HepG2 (cell line): Measurements from ENCODE around the gene STX1B. TPM values are rescaled to one million over a fixed set of nuclear protein-coding genes. Genes with fewer than 3 reads are reported as not detected.

ENCODE experiments used
- AGO1 ChIP-seq: fragments of 200-400 bp; formaldehyde crosslinking; IDR thresholded peaks from 2 replicates; pipeline ENCODE4 v1.6.1; 2017; ENCODE audit warnings: mild to moderate bottlenecking, low read depth, low read length, moderate library complexity; ENCODE audit not compliant: poor library complexity, severe bottlenecking
- EEA1 ChIP-seq: sonication (generic); formaldehyde crosslinking; IDR thresholded peaks from 2 replicates; pipeline ENCODE4 v1.5.1; 2020; ENCODE audit warnings: mild to moderate bottlenecking, missing genetic modification reagents, borderline replicate concordance
- KDM1A ChIP-seq: IDR thresholded peaks from 2 replicates; pipeline ENCODE4 v1.6.1; 2016; ENCODE audit warnings: missing compliant biosample characterization
- NFIC ChIP-seq: IDR thresholded peaks from 2 replicates; pipeline ENCODE4 v1.6.1; 2012; ENCODE audit warnings: mild to moderate bottlenecking, low read length, inconsistent platforms
- POLR2AphosphoS5 ChIP-seq: IDR thresholded peaks from 2 replicates; pipeline ENCODE4 v1.6.1; 2012; ENCODE audit warnings: low read depth, low read length
- SAP130 ChIP-seq: IDR thresholded peaks from 2 replicates; pipeline ENCODE4 v1.6.1; 2016; ENCODE audit warnings: low read depth
- ZNF335 ChIP-seq: sonication (generic); formaldehyde crosslinking; IDR thresholded peaks from 2 replicates; pipeline ENCODE4 v1.4.0; 2020; ENCODE audit warnings: missing genetic modification reagents
- ZNF431 ChIP-seq: sonication (generic); formaldehyde crosslinking; IDR thresholded peaks from 2 replicates; pipeline ENCODE4 v1.9.0; 2022; ENCODE audit warnings: missing genetic modification reagents, low read depth, mild to moderate bottlenecking, borderline replicate concordance
- ZNF460 ChIP-seq: sonication (generic); formaldehyde crosslinking; IDR thresholded peaks from 2 replicates; pipeline ENCODE4 v1.5.1; 2020; ENCODE audit warnings: missing genetic modification reagents, mild to moderate bottlenecking, borderline replicate concordance
- polyA plus RNA-seq, 8 experiments: library from polyadenylated mRNA; depleted of rRNA in 3 of 8; stranded (reverse) in 7 of 8; unstranded in 1 of 8; fragments of >200 nt; fragmentation: Illumina TruSeq in 4 of 8; extraction: Trizol in 4 of 8; gene quantifications; 2 replicates each; pipeline versions ENCODE4 v1.2.1 to v1.2.3, GENCODE V29; 2011 to 2016; ENCODE audit warnings: low read depth in 4 of 8, missing spikeins in 1 of 8, mixed read lengths in 1 of 8; ENCODE audit not compliant: insufficient read depth in 1 of 8
- total RNA-seq, 5 experiments: library from RNA; depleted of rRNA; stranded (reverse); fragments of >200 nt; fragmentation: Illumina TruSeq; extraction: Trizol; gene quantifications; 2 replicates each; pipeline ENCODE4 v1.2.3, GENCODE V29; 2016; ENCODE audit warnings: low read depth in 1 of 5
- TF ChIP-seq, protein P1 (sequence below): sonication (generic); formaldehyde crosslinking; IDR thresholded peaks from 2 replicates; pipeline ENCODE4 v1.4.0; 2020; ENCODE audit warnings: low read depth, mild to moderate bottlenecking, missing genetic modification reagents
- TF ChIP-seq, protein P2 (sequence below): sonication (generic); formaldehyde crosslinking; IDR thresholded peaks from 2 replicates; pipeline ENCODE4 v1.8.1; 2023; ENCODE audit warnings: mild to moderate bottlenecking, missing genetic modification reagents
- TF ChIP-seq, protein P3 (sequence below): sonication (generic); formaldehyde crosslinking; IDR thresholded peaks from 2 replicates; pipeline ENCODE4 v1.4.0; 2020; ENCODE audit warnings: missing genetic modification reagents, mild to moderate bottlenecking, borderline replicate concordance
- TF ChIP-seq, protein P4 (sequence below): IDR thresholded peaks from 2 replicates; pipeline ENCODE4 v1.6.1; 2016; ENCODE audit warnings: missing biosample characterization, missing genetic modification reagents, low read depth

Gene STX1B
- total and polyA plus RNA-seq, 2 of the 13 experiments (the other 11 are each of a cell fraction or from before 2014, with no cell fraction given), result 2.1 to 3.0 TPM

DNA sequence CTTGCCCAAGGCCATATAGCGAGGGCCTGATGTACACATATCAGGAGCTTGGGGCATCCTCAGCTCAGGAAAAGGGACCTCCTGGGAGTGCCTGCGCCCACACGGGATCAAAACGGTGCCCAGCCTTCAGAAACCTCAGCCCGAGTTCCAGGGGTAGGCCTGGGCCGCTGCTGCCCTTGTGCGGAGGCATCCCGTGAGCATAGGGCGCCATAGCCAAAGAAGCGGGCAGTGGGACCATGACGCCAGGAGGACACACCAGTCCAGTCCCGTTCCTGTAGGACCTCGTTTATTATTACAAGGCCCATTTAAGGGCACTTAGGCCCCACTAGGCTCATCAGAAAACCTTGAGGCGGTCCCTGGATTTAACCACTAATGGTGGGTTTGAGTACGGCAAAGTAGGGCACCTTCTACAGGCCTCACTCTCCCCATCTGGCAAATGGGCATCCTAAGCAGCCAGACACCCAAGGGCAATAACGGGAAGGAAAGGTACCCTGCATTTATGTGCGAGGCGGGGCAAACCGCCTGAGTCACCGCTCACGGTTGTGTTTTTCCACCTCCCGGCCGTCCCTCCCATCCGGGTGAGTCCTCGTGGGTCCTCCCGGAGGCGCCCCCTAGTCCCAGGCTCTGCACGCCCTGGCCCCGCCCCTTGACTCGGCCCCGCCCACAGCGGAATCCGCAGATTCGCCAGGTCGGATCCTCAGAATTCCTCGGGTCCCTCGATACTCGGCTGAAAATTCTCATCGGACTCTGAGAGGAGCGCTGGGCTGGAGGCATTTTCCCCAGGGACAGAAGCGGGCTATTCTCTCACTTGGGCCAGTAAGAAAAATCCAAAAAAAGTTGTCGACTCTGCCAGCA is 53.6 kb downstream of the STX1B start (continued):
- TF ChIP-seq, protein P1, sequence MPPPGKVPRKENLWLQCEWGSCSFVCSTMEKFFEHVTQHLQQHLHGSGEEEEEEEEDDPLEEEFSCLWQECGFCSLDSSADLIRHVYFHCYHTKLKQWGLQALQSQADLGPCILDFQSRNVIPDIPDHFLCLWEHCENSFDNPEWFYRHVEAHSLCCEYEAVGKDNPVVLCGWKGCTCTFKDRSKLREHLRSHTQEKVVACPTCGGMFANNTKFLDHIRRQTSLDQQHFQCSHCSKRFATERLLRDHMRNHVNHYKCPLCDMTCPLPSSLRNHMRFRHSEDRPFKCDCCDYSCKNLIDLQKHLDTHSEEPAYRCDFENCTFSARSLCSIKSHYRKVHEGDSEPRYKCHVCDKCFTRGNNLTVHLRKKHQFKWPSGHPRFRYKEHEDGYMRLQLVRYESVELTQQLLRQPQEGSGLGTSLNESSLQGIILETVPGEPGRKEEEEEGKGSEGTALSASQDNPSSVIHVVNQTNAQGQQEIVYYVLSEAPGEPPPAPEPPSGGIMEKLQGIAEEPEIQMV (CRISPR knock-in tag), result 0 out of 2 replicates have a peak, but pooled peaks have one; percentile 4
- TF ChIP-seq EEA1 (CRISPR knock-in tag), result no peak
- TF ChIP-seq, protein P2, sequence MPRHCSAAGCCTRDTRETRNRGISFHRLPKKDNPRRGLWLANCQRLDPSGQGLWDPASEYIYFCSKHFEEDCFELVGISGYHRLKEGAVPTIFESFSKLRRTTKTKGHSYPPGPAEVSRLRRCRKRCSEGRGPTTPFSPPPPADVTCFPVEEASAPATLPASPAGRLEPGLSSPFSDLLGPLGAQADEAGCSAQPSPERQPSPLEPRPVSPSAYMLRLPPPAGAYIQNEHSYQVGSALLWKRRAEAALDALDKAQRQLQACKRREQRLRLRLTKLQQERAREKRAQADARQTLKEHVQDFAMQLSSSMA (CRISPR knock-in tag), result no peak
- no peak for TF ChIP-seq ZNF431
- no peak; the same call in 1 of the 2 replicates for TF ChIP-seq ZNF460
- peak; percentile 73; the same call in 1 of the 2 replicates for TF ChIP-seq SAP130 (CRISPR knock-in tag)
- peak; percentile 43; the same call in 1 of the 2 replicates for TF ChIP-seq NFIC
- TF ChIP-seq, protein P3, sequence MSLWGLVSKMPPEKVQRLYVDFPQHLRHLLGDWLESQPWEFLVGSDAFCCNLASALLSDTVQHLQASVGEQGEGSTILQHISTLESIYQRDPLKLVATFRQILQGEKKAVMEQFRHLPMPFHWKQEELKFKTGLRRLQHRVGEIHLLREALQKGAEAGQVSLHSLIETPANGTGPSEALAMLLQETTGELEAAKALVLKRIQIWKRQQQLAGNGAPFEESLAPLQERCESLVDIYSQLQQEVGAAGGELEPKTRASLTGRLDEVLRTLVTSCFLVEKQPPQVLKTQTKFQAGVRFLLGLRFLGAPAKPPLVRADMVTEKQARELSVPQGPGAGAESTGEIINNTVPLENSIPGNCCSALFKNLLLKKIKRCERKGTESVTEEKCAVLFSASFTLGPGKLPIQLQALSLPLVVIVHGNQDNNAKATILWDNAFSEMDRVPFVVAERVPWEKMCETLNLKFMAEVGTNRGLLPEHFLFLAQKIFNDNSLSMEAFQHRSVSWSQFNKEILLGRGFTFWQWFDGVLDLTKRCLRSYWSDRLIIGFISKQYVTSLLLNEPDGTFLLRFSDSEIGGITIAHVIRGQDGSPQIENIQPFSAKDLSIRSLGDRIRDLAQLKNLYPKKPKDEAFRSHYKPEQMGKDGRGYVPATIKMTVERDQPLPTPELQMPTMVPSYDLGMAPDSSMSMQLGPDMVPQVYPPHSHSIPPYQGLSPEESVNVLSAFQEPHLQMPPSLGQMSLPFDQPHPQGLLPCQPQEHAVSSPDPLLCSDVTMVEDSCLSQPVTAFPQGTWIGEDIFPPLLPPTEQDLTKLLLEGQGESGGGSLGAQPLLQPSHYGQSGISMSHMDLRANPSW (CRISPR knock-in tag), result 0 out of 2 replicates have a peak, but pooled peaks have one; percentile 39
- TF ChIP-seq, protein P4, sequence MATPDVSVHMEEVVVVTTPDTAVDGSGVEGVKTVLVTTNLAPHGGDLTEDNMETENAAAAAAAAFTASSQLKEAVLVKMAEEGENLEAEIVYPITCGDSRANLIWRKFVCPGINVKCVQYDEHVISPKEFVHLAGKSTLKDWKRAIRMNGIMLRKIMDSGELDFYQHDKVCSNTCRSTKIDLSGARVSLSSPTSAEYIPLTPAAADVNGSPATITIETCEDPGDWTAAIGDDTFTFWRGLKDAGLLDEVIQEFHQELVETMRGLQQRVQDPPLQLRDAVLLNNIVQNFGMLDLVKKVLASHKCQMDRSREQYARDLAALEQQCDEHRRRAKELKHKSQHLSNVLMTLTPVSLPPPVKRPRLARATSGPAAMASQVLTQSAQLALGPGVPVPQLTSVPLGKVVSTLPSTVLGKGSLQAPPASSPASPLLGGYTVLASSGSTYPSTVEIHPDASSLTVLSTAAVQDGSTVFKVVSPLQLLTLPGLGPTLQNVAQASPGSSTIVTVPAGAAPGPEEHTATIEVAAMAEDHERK, result no peak
- TF ChIP-seq KDM1A (CRISPR knock-in tag), result peak; percentile 99
- TF ChIP-seq AGO1, result peak; percentile 72
- TF ChIP-seq POLR2AphosphoS5, result peak; percentile 53
- no peak; the same call in 1 of the 2 replicates for TF ChIP-seq ZNF335
